ENCODE measurements around the gene PLXDC2.

PLXDC2 gene

GRCh38 chr10:19853831-19854230 lies 37.6 kb downstream of the PLXDC2 start:
- DNase-seq (ENCODE audit: insufficient read length, low spot score) (no peak), FAIRE-seq (no peak)
- no peak for TF ChIP-seq CTCF (IDR thresholded peaks at IDR 0.05; ENCODE audit: insufficient read depth, missing control alignments)

GRCh38 chr10:19857876-19858275 lies 41.6 kb downstream of the PLXDC2 start:
- TF ChIP-seq CTCF (IDR thresholded peaks at IDR 0.05; ENCODE audit: insufficient read depth, missing control alignments), result no peak
- FAIRE-seq, result no peak
- DNase-seq (ENCODE audit: insufficient read length, low spot score), result no peak

- no peak for TF ChIP-seq CTCF (IDR thresholded peaks at IDR 0.05; ENCODE audit: insufficient read depth, missing control alignments)
- DNase-seq (ENCODE audit: insufficient read length, low spot score) (no peak), FAIRE-seq (no peak)
These were observed 43.9 kb downstream of the PLXDC2 start for GRCh38 chr10:19860107-19860506.

GRCh38 chr10:19862811-19863515 lies 46.7 kb downstream of the PLXDC2 start:
- TF ChIP-seq CTCF (IDR thresholded peaks at IDR 0.05; ENCODE audit: insufficient read depth, missing control alignments), result no peak
- no peak for DNase-seq (ENCODE audit: insufficient read length, low spot score)
- no peak for FAIRE-seq

GRCh38 chr10:19865676-19866075 lies 49.4 kb downstream of the PLXDC2 start:
- DNase-seq (ENCODE audit: insufficient read length, low spot score) (no peak), FAIRE-seq (no peak)
- TF ChIP-seq CTCF (IDR thresholded peaks at IDR 0.05; ENCODE audit: insufficient read depth, missing control alignments), result no peak

- no peak for DNase-seq (ENCODE audit: insufficient read length, low spot score)
- no peak for TF ChIP-seq CTCF (IDR thresholded peaks at IDR 0.05; ENCODE audit: insufficient read depth, missing control alignments)
- no peak for FAIRE-seq
These were observed 53.1 kb downstream of the PLXDC2 start for GRCh38 chr10:19869370-19869769.

GRCh38 chr10:19872504-19873271 lies 56.5 kb downstream of the PLXDC2 start:
- TF ChIP-seq CTCF (IDR thresholded peaks at IDR 0.05; ENCODE audit: insufficient read depth, missing control alignments), result no peak
- no peak for DNase-seq (ENCODE audit: insufficient read length, low spot score)
- no peak for FAIRE-seq

All from D721Med (cell line).